ENCODE results near the gene SRL.

GRCh38 chr16:4271176-4272113, 29.6 kb upstream of the SRL start:
- TF ChIP-seq SP1 (IDR thresholded peaks at IDR 0.05) (no peak), SP1 (CRISPR knock-in tag; IDR thresholded peaks at IDR 0.05) (peak; percentile 84), ZNF557 (CRISPR knock-in tag; IDR thresholded peaks at IDR 0.05) (no peak)

All from HepG2 (cell line).